ENCODE results near the gene EHBP1. TPM values are rescaled to one million over a fixed set of nuclear protein-coding genes. Genes with fewer than 3 reads are reported as not detected.

Gene EHBP1
- total RNA-seq, 1 donor, result 119 TPM

DNA sequence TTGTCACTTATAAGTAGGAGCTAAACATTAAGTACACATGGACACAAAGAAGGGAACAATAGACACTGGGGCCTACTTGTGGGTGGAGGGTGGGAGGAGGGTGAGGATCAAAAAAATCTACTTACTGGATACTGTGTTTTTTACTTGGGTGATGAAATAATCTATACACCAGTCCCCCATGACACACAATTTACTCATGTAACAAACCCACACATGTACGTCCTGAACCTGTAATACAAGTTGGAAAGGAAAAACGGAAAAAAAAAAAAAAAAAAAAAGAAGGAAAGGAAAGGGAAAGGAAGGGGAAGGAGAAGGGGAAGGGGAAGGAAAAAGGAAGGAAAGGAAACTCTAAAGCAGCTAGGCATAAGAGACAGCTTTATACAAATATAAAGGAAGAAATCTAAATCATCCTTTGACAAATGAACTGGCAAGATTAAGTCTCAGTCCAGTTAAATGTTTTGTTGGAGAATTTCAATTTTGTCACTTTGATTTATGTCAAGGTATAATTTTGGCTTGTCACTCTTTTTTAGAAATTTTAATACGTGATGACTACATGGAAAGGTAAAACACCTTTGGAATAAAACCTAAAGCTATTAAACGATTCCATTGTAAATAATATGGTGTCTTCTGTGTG, 175.8 kb downstream of the EHBP1 start:
- H3K4me3 ChIP-seq (ENCODE audit: low read depth, low read length), result no peak overlapping the region
- TF ChIP-seq, protein P1, sequence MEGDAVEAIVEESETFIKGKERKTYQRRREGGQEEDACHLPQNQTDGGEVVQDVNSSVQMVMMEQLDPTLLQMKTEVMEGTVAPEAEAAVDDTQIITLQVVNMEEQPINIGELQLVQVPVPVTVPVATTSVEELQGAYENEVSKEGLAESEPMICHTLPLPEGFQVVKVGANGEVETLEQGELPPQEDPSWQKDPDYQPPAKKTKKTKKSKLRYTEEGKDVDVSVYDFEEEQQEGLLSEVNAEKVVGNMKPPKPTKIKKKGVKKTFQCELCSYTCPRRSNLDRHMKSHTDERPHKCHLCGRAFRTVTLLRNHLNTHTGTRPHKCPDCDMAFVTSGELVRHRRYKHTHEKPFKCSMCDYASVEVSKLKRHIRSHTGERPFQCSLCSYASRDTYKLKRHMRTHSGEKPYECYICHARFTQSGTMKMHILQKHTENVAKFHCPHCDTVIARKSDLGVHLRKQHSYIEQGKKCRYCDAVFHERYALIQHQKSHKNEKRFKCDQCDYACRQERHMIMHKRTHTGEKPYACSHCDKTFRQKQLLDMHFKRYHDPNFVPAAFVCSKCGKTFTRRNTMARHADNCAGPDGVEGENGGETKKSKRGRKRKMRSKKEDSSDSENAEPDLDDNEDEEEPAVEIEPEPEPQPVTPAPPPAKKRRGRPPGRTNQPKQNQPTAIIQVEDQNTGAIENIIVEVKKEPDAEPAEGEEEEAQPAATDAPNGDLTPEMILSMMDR (IDR thresholded peaks at IDR 0.05; ENCODE audit: insufficient read depth, low read length), result no peak
- DNase-seq (ENCODE audit: low read depth), result no peak

DNA sequence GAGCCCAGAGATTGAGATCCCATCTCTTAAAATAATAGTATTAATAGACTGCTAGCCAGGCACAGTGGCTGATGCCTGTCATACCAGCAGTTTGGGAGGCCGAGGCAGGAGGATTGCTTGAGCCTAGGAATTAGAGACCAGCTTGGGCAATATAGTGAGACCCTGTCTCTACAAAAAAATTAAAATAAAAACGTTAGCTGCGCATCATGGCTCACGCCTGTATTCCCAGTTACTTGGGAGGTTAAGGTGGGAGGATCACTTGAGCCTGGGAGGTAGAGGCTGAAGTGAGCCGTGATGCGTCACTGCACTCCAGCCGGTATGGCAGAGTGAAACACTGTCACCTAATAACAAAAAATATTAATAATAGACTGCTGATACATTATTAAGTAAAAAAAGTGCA, 178.1 kb downstream of the EHBP1 start:
- TF ChIP-seq, protein P1 (IDR thresholded peaks at IDR 0.05; ENCODE audit: insufficient read depth, low read length), result no peak
- no peak overlapping the region for H3K4me3 ChIP-seq (ENCODE audit: low read depth, low read length)
- no peak for DNase-seq (ENCODE audit: low read depth)

DNA sequence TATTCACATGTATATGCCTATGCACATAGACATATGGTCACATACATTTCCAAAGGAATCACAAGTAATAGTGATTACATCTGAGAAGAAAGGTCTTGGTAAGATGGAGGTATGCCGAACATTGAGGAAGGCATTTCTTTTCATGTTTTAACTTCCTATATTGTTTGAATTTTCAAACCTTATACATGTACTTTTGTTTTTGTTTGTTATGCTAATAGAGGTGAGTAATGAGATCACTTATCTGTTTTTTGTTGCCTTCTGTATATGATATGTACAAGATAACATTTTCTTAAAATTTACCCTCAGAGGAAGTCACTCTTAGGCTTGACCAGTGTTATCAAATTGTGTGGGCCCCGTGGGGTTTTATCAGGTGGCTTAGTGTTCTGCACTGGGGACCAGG, 178.6 kb downstream of the EHBP1 start:
- TF ChIP-seq, protein P1 (IDR thresholded peaks at IDR 0.05; ENCODE audit: insufficient read depth, low read length), result no peak
- no peak for DNase-seq (ENCODE audit: low read depth)

DNA sequence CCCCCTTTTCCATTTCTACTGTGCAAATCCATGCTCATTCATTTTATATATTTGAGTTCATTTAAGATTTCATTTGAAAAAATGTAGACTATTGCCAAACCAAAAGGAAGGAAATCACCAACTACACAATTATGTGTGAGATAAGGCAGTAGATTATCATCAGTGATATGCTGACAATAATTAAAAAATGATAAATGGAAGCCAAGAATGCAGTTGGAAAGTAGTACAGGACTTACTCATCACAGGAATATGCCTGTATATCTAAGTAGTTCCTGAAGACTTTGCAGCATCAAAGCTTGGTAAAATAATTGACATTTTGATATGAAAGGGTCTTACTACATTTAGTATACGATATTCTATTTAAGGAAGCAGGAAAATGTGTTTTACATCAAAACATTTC, 179.0 kb downstream of the EHBP1 start:
- H3K4me3 ChIP-seq (ENCODE audit: low read depth, low read length), result no peak overlapping the region
- peak; percentile 77 for DNase-seq (ENCODE audit: low read depth)
- TF ChIP-seq, protein P1 (IDR thresholded peaks at IDR 0.05; ENCODE audit: insufficient read depth, low read length), result no peak

More for the DNA sequence above, 178.6 kb downstream of the EHBP1 start:
- H3K4me3 ChIP-seq (ENCODE audit: low read depth, low read length), result no peak overlapping the region

DNA sequence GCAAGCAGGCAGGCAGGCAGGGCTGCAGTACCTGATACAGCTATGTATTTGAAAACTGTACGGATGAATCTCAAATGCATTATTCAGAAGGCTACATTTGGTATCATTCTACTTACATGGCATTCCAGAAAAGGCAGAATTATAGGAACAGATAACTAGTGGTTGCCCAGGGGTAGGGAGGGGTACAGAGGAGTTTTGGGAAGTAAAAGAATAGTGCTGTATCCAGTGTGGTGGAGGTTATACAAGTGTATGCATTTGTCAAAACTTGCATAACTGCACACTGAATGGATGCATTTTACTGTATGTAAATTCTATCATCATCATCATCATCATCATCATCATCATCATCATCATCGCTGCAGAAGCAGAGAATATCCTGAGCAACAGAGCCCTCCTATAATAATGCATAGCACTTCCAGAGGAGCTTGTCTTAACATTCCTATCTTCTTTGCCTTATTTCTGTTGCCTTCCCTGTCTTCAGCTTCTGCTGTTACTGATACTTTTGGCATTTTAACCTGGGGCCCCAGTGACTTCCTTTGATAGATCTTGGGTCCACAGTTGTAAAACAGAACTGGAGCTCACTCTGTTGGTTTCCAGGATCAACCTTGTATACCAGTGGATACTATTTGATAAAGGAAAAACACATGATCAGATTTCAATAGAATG, 189.6 kb downstream of the EHBP1 start:
- TF ChIP-seq, protein P1 (IDR thresholded peaks at IDR 0.05; ENCODE audit: insufficient read depth, low read length), result no peak
- H3K4me3 ChIP-seq (ENCODE audit: low read depth, low read length), result no peak overlapping the region
- no peak for DNase-seq (ENCODE audit: low read depth)

DNA sequence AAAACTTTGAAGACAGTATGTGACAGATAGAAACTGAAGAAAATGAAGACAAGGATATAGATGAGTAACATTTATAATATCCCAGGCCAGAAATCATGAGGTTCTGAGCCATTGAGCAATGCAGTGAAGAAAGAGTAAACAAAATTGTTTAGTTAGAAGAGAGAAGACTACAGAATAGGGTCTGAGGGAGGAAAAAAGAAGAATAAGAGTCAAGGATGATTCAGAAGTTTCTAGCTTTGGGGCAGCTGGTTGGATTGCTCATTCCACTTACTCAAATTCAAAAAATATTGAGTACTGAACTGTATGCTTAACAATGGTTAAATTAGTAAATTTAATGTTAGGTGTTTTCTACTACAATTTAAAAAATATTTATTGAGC, 190.1 kb downstream of the EHBP1 start:
- peak; percentile 11 for DNase-seq (ENCODE audit: low read depth)
- no peak overlapping the region for H3K4me3 ChIP-seq (ENCODE audit: low read depth, low read length)
- TF ChIP-seq, protein P1 (IDR thresholded peaks at IDR 0.05; ENCODE audit: insufficient read depth, low read length), result no peak
